Measurements from ENCODE around the gene MAP7.

DNA sequence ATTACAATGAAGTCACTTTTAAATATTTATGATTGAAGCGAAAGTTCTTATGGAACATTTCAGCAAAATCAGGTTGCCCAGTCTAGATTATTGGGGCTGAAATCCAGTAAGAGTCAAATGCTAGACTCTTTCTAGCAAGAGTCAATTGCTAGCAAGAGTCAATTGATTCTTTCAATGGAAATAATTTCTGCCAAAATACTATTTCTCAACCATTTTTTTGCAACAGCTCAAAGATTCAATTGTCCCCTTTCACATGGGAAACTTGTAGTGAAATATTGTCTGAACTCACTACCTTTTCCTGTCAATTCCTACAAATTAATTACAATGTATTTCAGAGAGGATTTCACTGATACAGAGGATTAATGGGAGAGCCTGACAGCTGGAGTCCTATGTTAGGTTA is 78.3 kb downstream of the MAP7 start:
- TF ChIP-seq, protein P1, sequence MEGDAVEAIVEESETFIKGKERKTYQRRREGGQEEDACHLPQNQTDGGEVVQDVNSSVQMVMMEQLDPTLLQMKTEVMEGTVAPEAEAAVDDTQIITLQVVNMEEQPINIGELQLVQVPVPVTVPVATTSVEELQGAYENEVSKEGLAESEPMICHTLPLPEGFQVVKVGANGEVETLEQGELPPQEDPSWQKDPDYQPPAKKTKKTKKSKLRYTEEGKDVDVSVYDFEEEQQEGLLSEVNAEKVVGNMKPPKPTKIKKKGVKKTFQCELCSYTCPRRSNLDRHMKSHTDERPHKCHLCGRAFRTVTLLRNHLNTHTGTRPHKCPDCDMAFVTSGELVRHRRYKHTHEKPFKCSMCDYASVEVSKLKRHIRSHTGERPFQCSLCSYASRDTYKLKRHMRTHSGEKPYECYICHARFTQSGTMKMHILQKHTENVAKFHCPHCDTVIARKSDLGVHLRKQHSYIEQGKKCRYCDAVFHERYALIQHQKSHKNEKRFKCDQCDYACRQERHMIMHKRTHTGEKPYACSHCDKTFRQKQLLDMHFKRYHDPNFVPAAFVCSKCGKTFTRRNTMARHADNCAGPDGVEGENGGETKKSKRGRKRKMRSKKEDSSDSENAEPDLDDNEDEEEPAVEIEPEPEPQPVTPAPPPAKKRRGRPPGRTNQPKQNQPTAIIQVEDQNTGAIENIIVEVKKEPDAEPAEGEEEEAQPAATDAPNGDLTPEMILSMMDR (IDR thresholded peaks at IDR 0.05; ENCODE audit: low read depth, low read length, missing input control): no peak
- TF ChIP-seq YY1 (IDR thresholded peaks at IDR 0.05): no peak
- TF ChIP-seq GABPA (IDR thresholded peaks at IDR 0.05 in 1 of 2, conservative IDR thresholded peaks at IDR 0.05 in 1 of 2): no peak
- TF ChIP-seq ZBTB33 (IDR thresholded peaks at IDR 0.05): peak; percentile 46
- peak; percentile 10 to 21 for TF ChIP-seq RAD21 (IDR thresholded peaks at IDR 0.05)
- TF ChIP-seq, protein P2, sequence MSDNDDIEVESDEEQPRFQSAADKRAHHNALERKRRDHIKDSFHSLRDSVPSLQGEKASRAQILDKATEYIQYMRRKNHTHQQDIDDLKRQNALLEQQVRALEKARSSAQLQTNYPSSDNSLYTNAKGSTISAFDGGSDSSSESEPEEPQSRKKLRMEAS (IDR thresholded peaks at IDR 0.05): no peak
- TF ChIP-seq, protein P3, sequence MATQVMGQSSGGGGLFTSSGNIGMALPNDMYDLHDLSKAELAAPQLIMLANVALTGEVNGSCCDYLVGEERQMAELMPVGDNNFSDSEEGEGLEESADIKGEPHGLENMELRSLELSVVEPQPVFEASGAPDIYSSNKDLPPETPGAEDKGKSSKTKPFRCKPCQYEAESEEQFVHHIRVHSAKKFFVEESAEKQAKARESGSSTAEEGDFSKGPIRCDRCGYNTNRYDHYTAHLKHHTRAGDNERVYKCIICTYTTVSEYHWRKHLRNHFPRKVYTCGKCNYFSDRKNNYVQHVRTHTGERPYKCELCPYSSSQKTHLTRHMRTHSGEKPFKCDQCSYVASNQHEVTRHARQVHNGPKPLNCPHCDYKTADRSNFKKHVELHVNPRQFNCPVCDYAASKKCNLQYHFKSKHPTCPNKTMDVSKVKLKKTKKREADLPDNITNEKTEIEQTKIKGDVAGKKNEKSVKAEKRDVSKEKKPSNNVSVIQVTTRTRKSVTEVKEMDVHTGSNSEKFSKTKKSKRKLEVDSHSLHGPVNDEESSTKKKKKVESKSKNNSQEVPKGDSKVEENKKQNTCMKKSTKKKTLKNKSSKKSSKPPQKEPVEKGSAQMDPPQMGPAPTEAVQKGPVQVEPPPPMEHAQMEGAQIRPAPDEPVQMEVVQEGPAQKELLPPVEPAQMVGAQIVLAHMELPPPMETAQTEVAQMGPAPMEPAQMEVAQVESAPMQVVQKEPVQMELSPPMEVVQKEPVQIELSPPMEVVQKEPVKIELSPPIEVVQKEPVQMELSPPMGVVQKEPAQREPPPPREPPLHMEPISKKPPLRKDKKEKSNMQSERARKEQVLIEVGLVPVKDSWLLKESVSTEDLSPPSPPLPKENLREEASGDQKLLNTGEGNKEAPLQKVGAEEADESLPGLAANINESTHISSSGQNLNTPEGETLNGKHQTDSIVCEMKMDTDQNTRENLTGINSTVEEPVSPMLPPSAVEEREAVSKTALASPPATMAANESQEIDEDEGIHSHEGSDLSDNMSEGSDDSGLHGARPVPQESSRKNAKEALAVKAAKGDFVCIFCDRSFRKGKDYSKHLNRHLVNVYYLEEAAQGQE (IDR thresholded peaks at IDR 0.05): no peak
- peak in 1 of 2 donors; percentile 36 for TF ChIP-seq JUND (IDR thresholded peaks at IDR 0.05)
- no peak for TF ChIP-seq ATF3 (IDR thresholded peaks at IDR 0.05)
- TF ChIP-seq TAF1 (conservative IDR thresholded peaks at IDR 0.05): no peak
- peak in 1 of 2 donors; percentile 44 for TF ChIP-seq EGR1 (IDR thresholded peaks at IDR 0.05; ENCODE audit: low read depth in 2 of 2)
- no peak for TF ChIP-seq SP1 (IDR thresholded peaks at IDR 0.05)
